GM12892 (cell line): Measurements from ENCODE around the gene STX12.
A peak's percentile ranks its signal among the peaks of the same experiment; 100 is the strongest.

Experiments used
- POLR2A ChIP-seq: IDR thresholded peaks from 2 replicates; pipeline ENCODE4 v1.6.1; 2011; ENCODE audit warnings: low read depth, low read length, control low read depth
- POLR2AphosphoS5 ChIP-seq: IDR thresholded peaks from 2 replicates; pipeline ENCODE4 v1.6.1; 2011; ENCODE audit warnings: low read depth, low read length, control low read depth
- TAF1 ChIP-seq: IDR thresholded peaks from 2 replicates; pipeline ENCODE4 v1.6.1; 2011; ENCODE audit warnings: low read depth, mild to moderate bottlenecking, control low read depth, low read length, borderline replicate concordance

- peak; percentile 32; the same call in 1 of the 2 replicates for TF ChIP-seq POLR2AphosphoS5
- no peak; the same call in 1 of the 2 replicates for TF ChIP-seq TAF1
- peak; percentile 16; the same call in 1 of the 2 replicates for TF ChIP-seq POLR2A
These were observed 735 bp upstream of the STX12 start for GRCh38 chr1:27772036-27772931.
